HEK293 (cell line): Measurements from ENCODE around the gene TCF3.
A peak's percentile ranks its signal among the peaks of the same experiment; 100 is the strongest.

Source experiments
- CTCF ChIA-PET: fragments of 350-600 bp; formaldehyde crosslinking; extraction: SDS; loops from one replicate; lab custom pipeline; 2021; ENCODE audit warnings: antibody characterized with exemption; lab: Yijun Ruan, JAX
- POLR2A ChIA-PET: fragments of 300-600 bp; formaldehyde crosslinking; extraction: SDS; loops from one replicate; lab custom pipeline; 2020; ENCODE audit warnings: antibody characterized with exemption, inconsistent platforms; lab: Yijun Ruan, JAX
- H3K27ac ChIP-seq: fragments of 200-500 bp; sonication (Bioruptor generic); 2 replicates; pipeline ENCODE4 v1.5.1; 2014; ENCODE audit warnings: low read depth, low read length, control low read depth, inconsistent platforms; ENCODE audit errors: extremely low read depth
- H3K36me3 ChIP-seq, 2 experiments: fragments of 200-500 bp in 1 of 2; sonication (Bioruptor generic) in 1 of 2; 1 replicate in 1 of 2; 2 replicates in 1 of 2; pipeline ENCODE4 v1.5.1; 2014 to 2017; ENCODE audit warnings: inconsistent platforms in 2 of 2, low read length in 2 of 2; ENCODE audit not compliant: control insufficient read depth in 2 of 2, insufficient read depth in 1 of 2
- H3K4me1 ChIP-seq: fragments of 200-500 bp; sonication (Bioruptor generic); 2 replicates; pipeline ENCODE4 v1.5.1; 2014; ENCODE audit warnings: mild to moderate bottlenecking, low read length, inconsistent platforms; ENCODE audit not compliant: control insufficient read depth, insufficient read depth
- H3K4me3 ChIP-seq: 2 replicates; pipeline ENCODE4 v1.5.1; 2011; ENCODE audit warnings: low read depth, mild to moderate bottlenecking, control low read depth, low read length, moderate library complexity
- H3K9me3 ChIP-seq: fragments of 200-500 bp; sonication (Bioruptor generic); 2 replicates; pipeline ENCODE4 v1.5.1; 2014; ENCODE audit warnings: low read depth, low read length, inconsistent platforms; ENCODE audit not compliant: control insufficient read depth, insufficient read depth
- GLIS1 ChIP-seq: fragments of 450-650 bp; formaldehyde crosslinking; IDR thresholded peaks from 2 replicates; pipeline ENCODE4 v1.5.1; 2016; ENCODE audit warnings: missing biosample characterization, missing genetic modification characterization
- IKZF3 ChIP-seq: fragments of 450-650 bp; IDR thresholded peaks from 2 replicates; pipeline ENCODE4 v1.5.0; 2018; ENCODE audit warnings: missing biosample characterization, mild to moderate bottlenecking, missing genetic modification characterization, moderate library complexity
- KLF8 ChIP-seq: fragments of 450-650 bp; formaldehyde crosslinking; IDR thresholded peaks from 2 replicates; pipeline ENCODE4 v1.5.1; 2016; ENCODE audit warnings: missing biosample characterization, missing genetic modification characterization
- OVOL3 ChIP-seq: fragments of 450-650 bp; formaldehyde crosslinking; IDR thresholded peaks from 2 replicates; pipeline ENCODE4 v1.5.1; 2016; ENCODE audit warnings: missing biosample characterization, missing genetic modification characterization
- WT1 ChIP-seq: fragments of 450-650 bp; formaldehyde crosslinking; IDR thresholded peaks from 2 replicates; pipeline ENCODE4 v1.5.1; 2016; ENCODE audit warnings: missing biosample characterization, missing genetic modification characterization
- ZBTB21 ChIP-seq: fragments of 450-650 bp; formaldehyde crosslinking; IDR thresholded peaks from 2 replicates; pipeline ENCODE4 v1.5.1; 2017; ENCODE audit warnings: missing biosample characterization, missing genetic modification characterization
- ZNF324 ChIP-seq: fragments of 450-650 bp; formaldehyde crosslinking; IDR thresholded peaks from 2 replicates; pipeline ENCODE4 v1.5.1; 2016; ENCODE audit warnings: missing biosample characterization, missing genetic modification characterization
- ZNF335 ChIP-seq: fragments of 450-650 bp; formaldehyde crosslinking; conservative IDR thresholded peaks from 2 replicates; pipeline ENCODE4 v1.5.1; 2016; ENCODE audit warnings: missing biosample characterization, missing genetic modification characterization
- ZNF473 ChIP-seq: fragments of 450-650 bp; formaldehyde crosslinking; IDR thresholded peaks from 2 replicates; pipeline ENCODE4 v1.5.1; 2017; ENCODE audit warnings: missing biosample characterization, missing genetic modification characterization
- ZNF518A ChIP-seq: fragments of 450-650 bp; formaldehyde crosslinking; conservative IDR thresholded peaks from 2 replicates; pipeline ENCODE4 v1.5.1; 2016; ENCODE audit warnings: low read depth, missing biosample characterization, missing genetic modification characterization
- ZNF544 ChIP-seq: fragments of 450-650 bp; formaldehyde crosslinking; IDR thresholded peaks from 2 replicates; pipeline ENCODE4 v1.5.0; 2017; ENCODE audit warnings: missing biosample characterization, missing genetic modification characterization
- ZNF600 ChIP-seq: fragments of 450-650 bp; formaldehyde crosslinking; IDR thresholded peaks from 2 replicates; pipeline ENCODE4 v1.5.1; 2016; ENCODE audit warnings: missing biosample characterization, missing genetic modification characterization
- ZNF658 ChIP-seq: fragments of 450-650 bp; formaldehyde crosslinking; IDR thresholded peaks from 2 replicates; pipeline ENCODE4; 2016; ENCODE audit warnings: missing biosample characterization, missing genetic modification characterization
- ZNF677 ChIP-seq: fragments of 450-650 bp; IDR thresholded peaks from 2 replicates; pipeline ENCODE4 v1.5.0; 2018; ENCODE audit warnings: missing biosample characterization, mild to moderate bottlenecking, missing genetic modification characterization, moderate library complexity
- TF ChIP-seq, protein P1 (sequence below): fragments of 450-650 bp; formaldehyde crosslinking; IDR thresholded peaks from 2 replicates; pipeline ENCODE4 v1.5.1; 2016; ENCODE audit warnings: missing biosample characterization, missing genetic modification characterization
- TF ChIP-seq, protein P2 (sequence below): fragments of 450-650 bp; formaldehyde crosslinking; IDR thresholded peaks from 2 replicates; pipeline ENCODE4 v1.5.1; 2017; ENCODE audit warnings: missing biosample characterization, missing genetic modification characterization
- TF ChIP-seq, protein P3 (sequence below): fragments of 450-650 bp; formaldehyde crosslinking; IDR thresholded peaks from 2 replicates; pipeline ENCODE4 v1.5.1; 2017; ENCODE audit warnings: missing biosample characterization, missing genetic modification characterization

Gene TCF3

DNA sequence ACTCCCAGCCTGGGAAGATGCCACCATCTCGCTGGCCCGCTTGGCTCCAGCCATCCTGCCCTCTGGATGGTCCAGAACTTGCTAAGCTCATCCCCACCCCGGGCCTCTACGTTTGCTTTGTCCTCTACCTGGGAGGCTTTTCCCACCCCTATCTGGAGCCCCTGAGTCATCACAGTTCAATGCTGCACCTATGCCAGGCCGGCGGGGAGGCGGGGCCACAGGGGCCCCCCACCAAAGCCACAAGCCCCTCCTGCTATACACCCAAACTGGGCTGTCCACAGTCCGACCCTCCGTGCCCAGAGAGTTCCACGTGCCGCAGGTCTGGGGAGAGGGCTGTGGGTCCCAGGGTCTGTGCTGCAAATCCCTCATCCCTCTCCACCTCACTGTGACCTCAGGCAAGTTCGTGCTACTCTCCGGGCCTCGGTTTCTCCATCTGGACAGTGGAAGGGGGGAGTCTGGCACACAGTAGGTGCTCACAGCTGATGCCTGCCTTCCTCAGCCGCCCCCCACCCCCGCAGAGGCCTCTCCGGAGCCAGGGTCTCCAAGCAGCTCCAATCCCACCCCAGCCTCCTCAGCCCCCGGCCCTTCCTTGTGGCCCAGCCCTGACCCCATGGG, 1.9 kb upstream of the TCF3 start (continued):
- TF ChIP-seq, protein P1, sequence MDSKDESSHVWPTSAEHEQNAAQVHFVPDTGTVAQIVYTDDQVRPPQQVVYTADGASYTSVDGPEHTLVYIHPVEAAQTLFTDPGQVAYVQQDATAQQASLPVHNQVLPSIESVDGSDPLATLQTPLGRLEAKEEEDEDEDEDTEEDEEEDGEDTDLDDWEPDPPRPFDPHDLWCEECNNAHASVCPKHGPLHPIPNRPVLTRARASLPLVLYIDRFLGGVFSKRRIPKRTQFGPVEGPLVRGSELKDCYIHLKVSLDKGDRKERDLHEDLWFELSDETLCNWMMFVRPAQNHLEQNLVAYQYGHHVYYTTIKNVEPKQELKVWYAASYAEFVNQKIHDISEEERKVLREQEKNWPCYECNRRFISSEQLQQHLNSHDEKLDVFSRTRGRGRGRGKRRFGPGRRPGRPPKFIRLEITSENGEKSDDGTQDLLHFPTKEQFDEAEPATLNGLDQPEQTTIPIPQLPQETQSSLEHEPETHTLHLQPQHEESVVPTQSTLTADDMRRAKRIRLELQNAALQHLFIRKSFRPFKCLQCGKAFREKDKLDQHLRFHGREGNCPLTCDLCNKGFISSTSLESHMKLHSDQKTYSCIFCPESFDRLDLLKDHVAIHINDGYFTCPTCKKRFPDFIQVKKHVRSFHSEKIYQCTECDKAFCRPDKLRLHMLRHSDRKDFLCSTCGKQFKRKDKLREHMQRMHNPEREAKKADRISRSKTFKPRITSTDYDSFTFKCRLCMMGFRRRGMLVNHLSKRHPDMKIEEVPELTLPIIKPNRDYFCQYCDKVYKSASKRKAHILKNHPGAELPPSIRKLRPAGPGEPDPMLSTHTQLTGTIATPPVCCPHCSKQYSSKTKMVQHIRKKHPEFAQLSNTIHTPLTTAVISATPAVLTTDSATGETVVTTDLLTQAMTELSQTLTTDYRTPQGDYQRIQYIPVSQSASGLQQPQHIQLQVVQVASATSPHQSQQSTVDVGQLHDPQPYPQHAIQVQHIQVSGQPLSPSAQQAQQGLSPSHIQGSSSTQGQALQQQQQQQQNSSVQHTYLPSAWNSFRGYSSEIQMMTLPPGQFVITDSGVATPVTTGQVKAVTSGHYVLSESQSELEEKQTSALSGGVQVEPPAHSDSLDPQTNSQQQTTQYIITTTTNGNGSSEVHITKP (tag by site-specific recombination) = no peak
- no peak for TF ChIP-seq IKZF3
- peak; percentile 47 for TF ChIP-seq GLIS1 (tag by site-specific recombination)
- TF ChIP-seq, protein P2, sequence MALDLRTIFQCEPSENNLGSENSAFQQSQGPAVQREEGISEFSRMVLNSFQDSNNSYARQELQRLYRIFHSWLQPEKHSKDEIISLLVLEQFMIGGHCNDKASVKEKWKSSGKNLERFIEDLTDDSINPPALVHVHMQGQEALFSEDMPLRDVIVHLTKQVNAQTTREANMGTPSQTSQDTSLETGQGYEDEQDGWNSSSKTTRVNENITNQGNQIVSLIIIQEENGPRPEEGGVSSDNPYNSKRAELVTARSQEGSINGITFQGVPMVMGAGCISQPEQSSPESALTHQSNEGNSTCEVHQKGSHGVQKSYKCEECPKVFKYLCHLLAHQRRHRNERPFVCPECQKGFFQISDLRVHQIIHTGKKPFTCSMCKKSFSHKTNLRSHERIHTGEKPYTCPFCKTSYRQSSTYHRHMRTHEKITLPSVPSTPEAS (tag by site-specific recombination) = no peak
- no peak for TF ChIP-seq ZNF473 (tag by site-specific recombination)
- no peak for TF ChIP-seq OVOL3 (tag by site-specific recombination)
- TF ChIP-seq ZNF658 (tag by site-specific recombination) = no peak
- 0 out of 2 replicates have a peak, but pooled peaks have one; percentile 4 for TF ChIP-seq ZNF600
- TF ChIP-seq ZNF677 = no peak
- no peak for TF ChIP-seq ZNF324 (tag by site-specific recombination)
- TF ChIP-seq ZBTB21 (tag by site-specific recombination) = no peak
- no peak for TF ChIP-seq ZNF518A (tag by site-specific recombination)

GRCh38 chr19:1653300-1653628, 849 bp upstream of the TCF3 start:
- POLR2A ChIA-PET = interaction anchor here (0.6 to 1.8 kb wide), 7 partner anchors 16 to 107 kb away, joined by 3 to 9 read pairs (median 4); partner anchors contain the start of genes MBD3 and UQCR11

More at GRCh38 chr19:1653300-1653628, 849 bp upstream of the TCF3 start:
- Histone ChIP-seq H3K36me3 (peaks cover 6 to 19% of the 10 kb centered on the region in 2 experiments; a peak in 2 of 3 replicates), H3K4me1 (peaks cover 3% of the 10 kb centered on the region; the same call in 1 of the 2 replicates), H3K4me3 (peak overlapping the region; percentile 35), H3K27ac (peak overlapping the region; percentile 47; the same call in 1 of the 2 replicates), H3K9me3 (no peaks in the 10 kb centered on the region)
- CTCF ChIA-PET = interaction anchor here (0.7 to 2.0 kb wide), 4 partner anchors 16 to 195 kb away, joined by 3 to 9 read pairs (median 4); no protein-coding TSS in a partner anchor
- TF ChIP-seq ZNF335 (tag by site-specific recombination) (peak; percentile 67), WT1 (no peak), ZNF544 (tag by site-specific recombination) (no peak), KLF8 (no peak)
- TF ChIP-seq, protein P3, sequence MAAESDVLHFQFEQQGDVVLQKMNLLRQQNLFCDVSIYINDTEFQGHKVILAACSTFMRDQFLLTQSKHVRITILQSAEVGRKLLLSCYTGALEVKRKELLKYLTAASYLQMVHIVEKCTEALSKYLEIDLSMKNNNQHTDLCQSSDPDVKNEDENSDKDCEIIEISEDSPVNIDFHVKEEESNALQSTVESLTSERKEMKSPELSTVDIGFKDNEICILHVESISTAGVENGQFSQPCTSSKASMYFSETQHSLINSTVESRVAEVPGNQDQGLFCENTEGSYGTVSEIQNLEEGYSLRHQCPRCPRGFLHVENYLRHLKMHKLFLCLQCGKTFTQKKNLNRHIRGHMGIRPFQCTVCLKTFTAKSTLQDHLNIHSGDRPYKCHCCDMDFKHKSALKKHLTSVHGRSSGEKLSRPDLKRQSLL (tag by site-specific recombination) = no peak
